GM21367 (cell line): ENCODE measurements around the gene EBF3.

Experiments
- ATAC-seq: cut with Tn5 transposase; IDR thresholded peaks from one replicate; pipeline ENCODE4 v1.9.1; 2021; ENCODE audit not compliant: unreplicated experiment

Gene EBF3

DNA sequence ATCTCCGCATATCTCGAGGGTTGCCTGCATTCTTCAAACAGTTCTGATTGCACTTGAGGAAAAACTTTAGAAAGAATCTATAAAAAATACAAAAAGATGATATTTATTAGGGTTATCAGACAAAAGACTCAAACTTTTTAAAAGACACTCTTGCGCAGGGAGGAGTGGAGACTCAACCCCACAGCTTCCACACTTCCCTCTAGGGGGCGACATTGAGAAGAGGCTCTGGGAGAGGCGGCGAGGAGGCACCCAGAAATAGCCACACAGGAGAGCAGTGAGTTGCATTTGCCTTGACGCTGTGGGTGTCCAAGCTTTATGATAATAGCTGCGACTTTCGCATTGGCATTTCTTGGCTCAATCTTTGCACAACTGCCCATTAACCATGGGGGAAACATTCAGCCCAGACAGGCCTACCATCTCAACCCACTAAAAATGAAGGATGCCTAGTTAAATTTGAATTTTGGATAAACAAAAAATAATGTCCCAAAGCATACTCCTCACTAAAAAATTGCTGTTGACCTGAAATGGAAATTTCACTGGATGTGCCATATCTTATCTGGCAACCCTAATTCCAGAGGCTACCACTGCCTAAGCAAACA is 86.2 kb downstream of the EBF3 start:
- ATAC-seq: no peak

GRCh38 chr10:129876838-129877237 is 87.2 kb downstream of the EBF3 start:
- ATAC-seq: no peak

GRCh38 chr10:129875993-129876726 is 87.9 kb downstream of the EBF3 start:
- ATAC-seq: no peak

DNA sequence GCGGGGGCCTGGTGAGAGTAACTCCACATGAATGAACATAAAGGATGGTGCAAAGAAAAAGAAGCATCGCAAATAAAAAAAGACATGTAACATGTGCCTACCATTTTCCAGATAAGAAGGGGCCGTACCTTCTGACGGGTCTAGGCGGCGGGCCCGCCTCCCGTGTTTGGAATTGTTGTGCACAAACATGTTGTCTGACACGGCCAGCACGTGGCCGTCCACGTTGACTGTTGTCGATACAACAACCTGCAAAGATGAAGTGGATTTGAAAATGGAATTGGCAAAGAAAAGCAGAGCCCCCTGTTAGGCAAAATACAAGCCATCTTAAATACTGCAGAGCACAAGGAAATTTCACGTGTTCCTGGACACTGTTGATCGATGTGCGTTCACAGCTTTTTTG is 90.7 kb downstream of the EBF3 start:
- ATAC-seq: no peak

DNA sequence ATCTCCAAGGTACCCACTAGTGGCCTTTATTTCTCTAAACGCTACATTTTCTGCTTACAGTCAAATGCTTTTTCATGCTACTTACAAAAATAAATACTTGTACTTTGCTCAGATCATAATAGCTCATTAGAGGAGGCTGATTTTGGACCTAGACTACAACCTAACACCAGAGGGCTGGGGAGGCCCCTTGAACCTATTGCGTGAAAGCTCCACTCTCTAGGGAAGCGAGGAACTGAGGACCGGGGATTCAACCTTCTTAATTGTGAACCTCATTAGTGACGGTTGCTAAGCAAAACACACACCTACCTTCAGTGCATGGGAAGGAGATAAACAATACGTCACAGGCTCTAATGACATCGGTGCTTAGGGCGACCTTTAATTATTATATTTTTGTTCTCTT is 92.1 kb downstream of the EBF3 start:
- no peak for ATAC-seq

- no peak for ATAC-seq
These were observed 93.0 kb downstream of the EBF3 start for GRCh38 chr10:129870961-129871621.

DNA sequence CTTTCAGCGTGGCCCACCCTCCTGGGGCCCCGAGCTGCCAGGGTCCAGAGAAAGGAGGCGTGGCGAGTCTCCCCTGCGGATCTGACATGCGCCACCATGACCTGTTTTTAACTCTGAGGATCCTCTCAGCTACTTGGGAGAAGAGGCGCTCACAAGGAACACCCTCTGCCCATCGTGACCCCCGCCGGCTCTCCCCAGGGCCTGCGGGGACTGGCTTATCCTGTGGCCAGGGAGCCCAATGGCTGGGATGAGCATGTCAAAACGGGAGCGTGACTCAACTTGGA is 93.7 kb downstream of the EBF3 start:
- ATAC-seq: no peak

DNA sequence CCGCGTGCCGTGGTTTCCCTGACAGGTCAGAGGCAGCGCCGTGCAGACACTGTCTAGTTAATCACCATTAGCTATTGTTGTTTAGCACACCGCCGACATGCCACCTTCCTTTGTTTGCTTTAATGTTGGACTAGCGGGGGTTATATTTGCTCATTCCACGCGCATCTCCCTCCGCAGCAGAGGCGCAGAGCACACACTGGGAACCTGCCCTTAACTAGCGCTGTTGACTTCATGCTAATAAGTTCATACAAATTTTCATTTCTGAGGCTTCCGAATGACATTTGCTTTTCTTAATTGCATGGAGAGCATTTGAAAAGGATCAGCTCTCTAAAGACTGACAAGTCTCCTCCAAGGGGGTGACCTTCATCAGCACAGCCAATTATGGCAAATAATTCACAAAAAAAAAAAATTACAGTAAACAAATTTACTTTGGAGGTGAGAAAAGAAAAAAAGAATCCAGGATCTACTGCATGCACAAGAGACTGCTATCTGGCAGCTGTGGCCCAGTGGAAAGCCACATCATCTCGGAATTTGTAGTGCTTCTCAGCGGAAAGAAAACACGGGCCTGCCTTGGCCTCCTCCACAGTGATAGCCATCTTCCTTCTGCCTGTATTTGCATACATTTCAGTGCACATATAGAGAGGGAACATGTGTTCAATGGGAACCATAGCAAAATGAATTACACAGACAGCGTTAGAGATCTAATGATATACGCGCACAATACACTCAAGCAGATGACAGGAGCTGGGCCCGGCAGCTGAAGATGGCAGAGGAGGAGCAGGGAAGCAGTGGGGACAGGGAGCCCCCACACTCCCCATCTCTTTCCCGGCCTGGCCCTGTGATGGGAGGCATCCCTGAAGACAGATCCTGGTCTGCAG is 94.2 kb downstream of the EBF3 start:
- no peak for ATAC-seq

DNA sequence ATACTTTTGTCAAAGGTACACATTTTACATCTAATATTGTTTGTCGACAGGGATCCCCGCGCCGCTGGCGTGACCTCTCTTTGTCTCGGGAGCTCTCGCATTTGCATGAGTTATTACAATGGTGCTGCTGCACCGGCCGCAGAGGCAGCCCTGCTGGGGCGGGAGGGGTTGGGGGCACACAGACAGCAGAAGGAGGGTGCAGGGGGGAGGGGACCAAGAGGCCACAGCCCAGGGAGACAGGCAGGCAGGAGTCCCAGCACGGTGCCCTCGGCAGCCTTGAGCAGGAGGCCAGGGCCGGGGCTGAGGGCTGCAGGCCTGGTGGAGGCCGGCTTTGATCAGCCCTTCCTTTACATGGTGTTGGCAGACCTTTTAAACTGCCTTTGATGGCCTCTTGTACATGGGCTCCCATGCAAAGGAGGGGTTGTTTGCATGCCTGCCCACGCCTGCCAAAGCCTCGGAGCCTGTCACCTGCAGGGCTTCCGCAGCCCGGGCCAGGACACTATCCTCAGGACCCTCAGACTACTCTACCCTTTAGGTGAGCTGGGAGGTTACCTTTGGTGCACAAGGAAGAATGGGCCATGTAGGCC is 95.5 kb downstream of the EBF3 start:
- no peak for ATAC-seq

DNA sequence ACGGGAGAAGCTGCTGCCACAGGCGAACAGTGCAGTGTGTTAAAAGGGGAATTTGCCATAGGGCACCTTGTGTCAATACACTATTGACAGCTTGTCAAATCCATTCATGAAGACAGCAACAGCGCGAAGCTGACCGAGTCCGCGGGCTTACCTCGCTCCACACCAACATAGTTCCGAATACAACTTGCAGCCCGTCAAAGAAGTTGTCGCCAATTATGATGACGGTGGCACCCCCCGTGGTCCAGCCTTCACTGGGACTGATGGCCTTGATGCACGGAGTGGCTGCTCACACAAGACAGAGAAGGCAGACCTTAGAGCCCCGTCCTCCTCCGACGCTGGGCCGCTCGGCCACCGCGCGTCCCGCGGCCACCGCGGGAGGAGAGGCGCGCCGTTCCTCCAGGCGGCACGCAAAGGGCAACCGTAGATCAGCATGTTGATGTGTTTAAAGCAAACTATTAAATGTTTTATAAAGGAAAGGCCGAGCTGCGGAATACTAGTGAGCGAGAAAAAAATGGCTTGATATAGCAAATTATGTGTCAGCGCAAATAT is 96.4 kb downstream of the EBF3 start:
- ATAC-seq: no peak

DNA sequence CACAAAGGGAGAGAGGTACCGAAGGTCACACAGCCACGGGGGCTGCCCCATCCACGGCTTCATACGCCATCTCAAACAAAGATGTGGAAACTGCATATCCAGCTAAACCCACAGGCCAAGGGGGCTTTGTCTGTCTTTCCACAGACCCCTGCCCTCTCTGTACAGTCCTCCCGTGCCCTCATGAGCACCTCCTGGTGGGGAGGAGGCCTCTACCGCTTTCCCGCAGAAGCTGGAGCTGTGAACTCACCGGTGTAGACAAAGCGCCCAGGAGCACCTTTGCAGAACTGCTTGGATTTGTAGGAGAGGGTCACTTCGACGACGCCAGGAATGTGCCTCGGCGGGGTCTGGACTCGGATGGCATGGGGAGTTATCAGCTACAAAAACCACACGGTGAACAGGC is 97.2 kb downstream of the EBF3 start:
- no peak for ATAC-seq

- no peak for ATAC-seq
These were observed 98.1 kb downstream of the EBF3 start for GRCh38 chr10:129865960-129866359.

DNA sequence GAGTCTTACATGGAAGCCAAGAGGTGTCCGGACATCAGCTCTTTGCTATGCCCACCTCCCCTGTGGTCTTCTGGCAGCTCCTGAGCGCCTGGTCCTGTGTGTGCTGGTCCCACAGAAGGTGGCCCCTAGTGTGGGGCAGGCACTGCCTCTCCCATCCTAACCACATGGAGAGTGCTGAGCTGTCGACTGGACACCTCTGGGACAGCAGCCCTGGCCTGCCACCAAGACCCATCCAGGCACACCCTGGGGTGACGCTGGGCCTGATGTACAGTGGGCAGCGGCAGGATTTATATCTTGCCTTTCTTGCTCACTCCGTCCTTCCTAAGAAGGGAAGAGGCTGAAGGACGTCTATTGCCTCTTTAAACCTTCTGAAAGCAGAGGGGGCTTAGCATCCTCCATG is 98.7 kb downstream of the EBF3 start:
- ATAC-seq: no peak

- ATAC-seq: no peak
These were observed 99.4 kb downstream of the EBF3 start for GRCh38 chr10:129864601-129865126.

- ATAC-seq: no peak
These were observed 100.0 kb downstream of the EBF3 start for GRCh38 chr10:129864082-129864481.

DNA sequence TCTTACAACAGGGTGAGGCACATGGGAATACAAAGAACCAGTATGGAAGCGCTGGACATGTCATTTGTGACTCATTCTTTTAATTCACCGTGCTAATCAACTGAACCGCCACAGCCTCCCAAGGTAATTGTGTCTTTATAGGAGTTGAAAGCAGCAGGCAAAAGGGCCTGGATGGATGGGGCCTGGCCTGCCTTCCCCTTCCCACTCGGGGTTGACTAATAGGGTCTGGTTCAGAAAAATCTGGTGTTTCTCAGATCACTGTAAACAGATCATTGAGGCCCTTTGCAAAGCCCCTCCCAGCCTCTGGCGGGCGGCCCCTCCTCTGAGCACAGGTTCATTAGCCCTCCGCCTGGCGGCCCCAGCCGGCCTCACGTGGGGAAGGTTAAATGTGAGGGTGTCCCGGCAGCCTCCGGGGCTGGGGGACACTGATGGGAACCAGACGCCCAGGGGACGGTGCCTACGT is 100.8 kb downstream of the EBF3 start:
- ATAC-seq: no peak

- no peak for ATAC-seq
These were observed 102.1 kb downstream of the EBF3 start for GRCh38 chr10:129861776-129862531.

- ATAC-seq: no peak
These were observed 103.7 kb downstream of the EBF3 start for GRCh38 chr10:129860396-129860795.

- no peak for ATAC-seq
These were observed 104.5 kb downstream of the EBF3 start for GRCh38 chr10:129859536-129859935.
